Gastroesophageal sphincter (tissue), 4 donors: Measurements from ENCODE around the gene PDGFB. TPM values are rescaled to one million over a fixed set of nuclear protein-coding genes. Genes with fewer than 3 reads are reported as not detected.

ENCODE experiments used
- ATAC-seq: fragments of 150-250 bp; one replicate; pipeline ENCODE4 v1.9.1; 2016; ENCODE audit warnings: mild to moderate bottlenecking, moderate library complexity
- H3K27ac ChIP-seq, 4 donors: fragments of 200-600 bp; sonication (generic) in 3 of 4; 1 replicate in 3 of 4; 2 replicates in 1 of 4; pipeline ENCODE4 v1.5.1; 2016 to 2019
- H3K27me3 ChIP-seq: fragments of 200-600 bp; sonication (generic); one replicate; pipeline ENCODE4 v1.5.1; 2019
- H3K36me3 ChIP-seq, 2 donors: fragments of 200-600 bp; sonication (generic); one replicate each; pipeline ENCODE4 v1.5.1; 2019; ENCODE audit warnings: control low read depth in 1 of 2
- H3K4me1 ChIP-seq, 3 donors: fragments of 200-600 bp; sonication (generic); 1 replicate in 2 of 3; 2 replicates in 1 of 3; pipeline ENCODE4 v1.5.1; 2016 to 2019; ENCODE audit warnings: control low read depth in 2 of 3
- H3K4me3 ChIP-seq, 2 donors: fragments of 200-600 bp; sonication (generic); one replicate each; pipeline ENCODE4 v1.5.1; 2019; ENCODE audit warnings: mild to moderate bottlenecking in 1 of 2, moderate library complexity in 1 of 2
- H3K9me3 ChIP-seq, 3 donors: fragments of 200-600 bp; sonication (generic); one replicate each; pipeline ENCODE4 v1.5.1; 2017 to 2019; ENCODE audit warnings: control low read depth in 2 of 3
- EP300 ChIP-seq: sonication (generic); formaldehyde crosslinking; IDR thresholded peaks from one replicate; pipeline ENCODE4 v1.6.1; 2017; ENCODE audit warnings: antibody characterized with exemption, mild to moderate bottlenecking
- POLR2A ChIP-seq, 2 donors: fragments of 450-650 bp; IDR thresholded peaks; one replicate each; pipeline ENCODE4 v1.6.1; 2017; ENCODE audit warnings: antibody characterized with exemption in 2 of 2, mild to moderate bottlenecking in 2 of 2, moderate library complexity in 1 of 2
- POLR2AphosphoS5 ChIP-seq: sonication (generic); formaldehyde crosslinking; IDR thresholded peaks from one replicate; pipeline ENCODE4 v1.6.1; 2017; ENCODE audit warnings: antibody characterized with exemption
- WGBS, 2 donors: methylation state at CpG; one replicate each; pipeline ENCODE4 v1.1.5; 2018; ENCODE audit warnings: low coverage in 1 of 2; 5-methylcytosine and 5-hydroxymethylcytosine counted together
- total RNA-seq, 4 donors: library from RNA; depleted of rRNA; stranded (reverse); fragments of >200 nt; gene quantifications; one replicate each; pipeline ENCODE4 v1.1.0, GENCODE V29; 2016
- TF ChIP-seq, protein P1 (sequence below), 4 experiments: fragments of 200-600 bp in 2 of 4; fragments of 450-650 bp in 2 of 4; sonication (generic) in 1 of 4; IDR thresholded peaks; one replicate each; pipeline ENCODE4 v1.5.1; 2017 to 2019; ENCODE audit warnings: antibody characterized with exemption in 4 of 4, mild to moderate bottlenecking in 2 of 4, moderate library complexity in 2 of 4

PDGFB gene
- total RNA-seq, 4 donors from 2014 or later = 7.1 to 27.9 (median 15.1) TPM

DNA sequence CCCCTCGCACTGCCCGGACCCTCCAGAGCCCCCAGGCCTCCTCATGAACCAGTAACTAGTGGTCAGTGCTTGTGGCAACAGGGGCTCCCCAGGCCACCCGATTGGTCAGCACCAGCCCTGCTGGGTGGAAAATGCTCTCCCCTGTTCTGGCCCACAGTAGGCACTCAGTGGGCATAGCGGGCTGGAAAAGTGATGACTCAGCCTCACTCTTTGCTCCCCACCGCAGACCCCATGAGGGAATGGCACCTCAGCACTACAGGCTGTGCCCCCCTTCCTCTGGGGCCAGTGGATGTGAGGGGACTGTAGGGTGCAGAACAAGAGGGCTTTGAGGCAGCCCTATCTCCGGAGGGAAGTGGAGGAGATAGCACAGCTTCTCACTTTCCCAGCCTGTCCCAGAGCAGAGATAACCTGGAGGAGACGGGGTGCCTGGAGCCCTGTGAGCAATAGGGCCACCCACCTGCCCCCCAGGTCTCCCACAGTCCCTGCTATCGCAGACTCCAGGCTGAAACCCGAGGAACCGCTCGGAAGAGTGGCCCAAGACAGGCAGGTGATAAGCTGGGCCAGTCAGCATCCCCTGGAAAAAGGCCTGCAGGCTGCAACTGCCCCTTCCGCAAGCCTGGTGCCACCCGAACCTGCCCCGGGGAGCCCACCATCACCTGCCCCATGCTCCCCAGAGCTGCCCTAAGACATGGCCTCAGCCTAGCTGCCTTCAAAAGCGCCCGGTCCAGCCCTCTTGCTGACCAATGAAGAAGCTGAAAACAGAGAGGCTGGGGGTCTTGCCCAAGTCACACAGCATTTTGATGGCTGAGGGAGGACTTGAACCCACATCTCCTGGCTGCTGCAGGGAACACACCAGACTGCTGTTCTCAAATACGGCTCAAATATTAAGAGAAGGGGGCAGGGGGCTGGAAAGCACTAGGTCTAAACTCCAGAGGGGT, 29.4 kb upstream of the PDGFB start:
- H3K4me3 ChIP-seq = no peak overlapping the region
- no peaks in the 10 kb centered on the region for H3K36me3 ChIP-seq
- H3K4me1 ChIP-seq = no peaks in the 10 kb centered on the region
- no peak for ATAC-seq
- 87% methylated on average over 3 of the region's 17 CpGs; no CpG with 5 or more reads in 1 of the 2 donors for WGBS, 2 donors
- no peak overlapping the region for H3K27ac ChIP-seq
- peaks cover 0 to 6% (median 0%) of the 10 kb centered on the region in 3 donors for H3K9me3 ChIP-seq
- TF ChIP-seq POLR2A (IDR thresholded peaks at IDR 0.05) (no peak), POLR2AphosphoS5 (no peak), EP300 (no peak)
- TF ChIP-seq, protein P1, sequence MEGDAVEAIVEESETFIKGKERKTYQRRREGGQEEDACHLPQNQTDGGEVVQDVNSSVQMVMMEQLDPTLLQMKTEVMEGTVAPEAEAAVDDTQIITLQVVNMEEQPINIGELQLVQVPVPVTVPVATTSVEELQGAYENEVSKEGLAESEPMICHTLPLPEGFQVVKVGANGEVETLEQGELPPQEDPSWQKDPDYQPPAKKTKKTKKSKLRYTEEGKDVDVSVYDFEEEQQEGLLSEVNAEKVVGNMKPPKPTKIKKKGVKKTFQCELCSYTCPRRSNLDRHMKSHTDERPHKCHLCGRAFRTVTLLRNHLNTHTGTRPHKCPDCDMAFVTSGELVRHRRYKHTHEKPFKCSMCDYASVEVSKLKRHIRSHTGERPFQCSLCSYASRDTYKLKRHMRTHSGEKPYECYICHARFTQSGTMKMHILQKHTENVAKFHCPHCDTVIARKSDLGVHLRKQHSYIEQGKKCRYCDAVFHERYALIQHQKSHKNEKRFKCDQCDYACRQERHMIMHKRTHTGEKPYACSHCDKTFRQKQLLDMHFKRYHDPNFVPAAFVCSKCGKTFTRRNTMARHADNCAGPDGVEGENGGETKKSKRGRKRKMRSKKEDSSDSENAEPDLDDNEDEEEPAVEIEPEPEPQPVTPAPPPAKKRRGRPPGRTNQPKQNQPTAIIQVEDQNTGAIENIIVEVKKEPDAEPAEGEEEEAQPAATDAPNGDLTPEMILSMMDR (IDR thresholded peaks at IDR 0.05) = no peak
- peaks cover 9% of the 10 kb centered on the region for H3K27me3 ChIP-seq

DNA sequence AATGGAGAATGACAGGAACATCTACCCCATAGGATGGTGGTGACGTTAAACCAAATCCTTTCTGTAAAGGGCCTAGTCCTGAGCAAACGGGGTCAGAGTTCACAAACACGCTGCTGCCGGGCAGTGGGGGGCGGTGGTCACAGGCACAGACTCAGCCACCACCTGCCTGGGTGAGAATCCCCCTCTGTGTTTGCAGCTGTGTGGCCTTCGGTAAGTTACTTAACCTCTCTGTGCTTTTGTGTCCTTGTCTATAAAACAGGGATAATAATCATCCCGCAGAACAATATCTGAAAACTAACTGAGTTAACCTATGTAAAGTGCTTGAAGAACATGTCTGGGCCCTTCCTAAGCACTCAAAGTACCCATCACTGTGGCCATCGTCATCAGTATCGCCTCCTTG, 26.0 kb upstream of the PDGFB start:
- no peaks in the 10 kb centered on the region for H3K27me3 ChIP-seq
- H3K36me3 ChIP-seq = no peaks in the 10 kb centered on the region
- TF ChIP-seq, protein P1 (IDR thresholded peaks at IDR 0.05) = no peak
- no peak for TF ChIP-seq POLR2A (IDR thresholded peaks at IDR 0.05)
- no peak for TF ChIP-seq EP300
- no peak for TF ChIP-seq POLR2AphosphoS5
- no peaks in the 10 kb centered on the region for H3K9me3 ChIP-seq
- H3K27ac ChIP-seq = no peak overlapping the region
- no peaks in the 10 kb centered on the region for H3K4me1 ChIP-seq
- H3K4me3 ChIP-seq = no peak overlapping the region
- WGBS, 2 donors = 90 to 100% methylated on average over 4 to 8 of the region's 9 CpGs
- ATAC-seq = no peak

DNA sequence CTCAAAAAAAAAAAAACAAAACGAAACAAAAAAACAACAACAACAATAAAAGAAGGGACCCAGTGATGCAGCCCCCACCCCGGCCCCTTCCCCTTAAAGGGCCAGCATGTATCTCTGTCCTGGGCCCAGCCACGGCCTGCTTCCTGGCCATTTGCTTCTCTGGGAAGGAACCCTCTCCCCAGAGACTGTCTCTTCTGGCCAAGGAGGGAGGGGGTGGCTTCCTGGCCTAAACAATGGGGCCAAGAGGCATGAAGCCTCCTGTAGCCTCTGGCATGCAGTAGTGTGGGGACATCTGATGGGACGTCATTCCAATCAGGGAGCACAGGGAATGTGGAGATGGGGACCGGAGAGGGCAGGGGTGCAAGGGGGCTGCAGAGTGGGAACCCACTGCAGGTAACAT, 25.5 kb upstream of the PDGFB start:
- Histone ChIP-seq H3K4me1 (no peaks in the 10 kb centered on the region), H3K27me3 (no peaks in the 10 kb centered on the region), H3K4me3 (no peak overlapping the region), H3K27ac (no peak overlapping the region), H3K36me3 (no peaks in the 10 kb centered on the region), H3K9me3 (no peaks in the 10 kb centered on the region)
- TF ChIP-seq POLR2A (IDR thresholded peaks at IDR 0.05) (no peak), EP300 (no peak), POLR2AphosphoS5 (no peak)
- TF ChIP-seq, protein P1 (IDR thresholded peaks at IDR 0.05) = no peak
- 63 to 100% methylated on average over 3 of the region's 5 CpGs for WGBS, 2 donors
- ATAC-seq = no peak

DNA sequence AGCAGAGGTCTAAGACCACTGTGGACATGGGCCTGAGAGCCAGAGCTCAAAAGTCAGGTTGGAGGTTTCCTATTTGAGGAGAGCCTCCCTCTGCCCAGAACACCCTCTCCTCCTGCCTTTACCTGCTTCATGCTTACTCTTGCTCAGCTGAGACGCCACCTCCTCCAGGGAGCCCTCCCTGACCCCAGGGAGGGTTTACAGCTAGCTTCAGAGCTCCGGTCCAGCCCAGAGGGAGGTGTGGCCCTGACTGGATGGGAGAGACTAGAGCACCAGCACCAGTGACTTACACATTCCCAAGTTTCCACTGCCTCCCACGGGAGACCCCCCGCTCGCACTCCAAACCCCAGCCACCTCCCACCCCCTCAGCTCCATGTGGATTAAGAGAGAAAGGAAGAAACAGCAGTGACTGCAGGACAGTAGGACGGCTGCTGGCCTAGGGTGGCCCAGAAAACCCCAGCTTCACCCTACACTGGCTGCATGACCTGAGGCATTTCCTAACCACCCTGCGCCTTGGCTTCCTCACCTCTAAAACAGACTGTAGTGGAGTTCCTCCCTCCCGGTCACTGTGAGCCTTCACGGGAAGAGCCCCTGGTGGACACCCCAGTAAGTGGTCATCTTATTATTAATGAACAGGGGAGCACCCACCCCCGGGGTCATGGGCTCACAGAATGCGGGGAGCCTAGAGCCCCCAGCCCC, 24.5 kb upstream of the PDGFB start:
- 17 to 83% methylated on average over 1 of the region's 11 CpGs for WGBS, 2 donors
- Histone ChIP-seq H3K9me3 (no peaks in the 10 kb centered on the region), H3K27ac (no peak overlapping the region), H3K4me1 (no peaks in the 10 kb centered on the region), H3K4me3 (no peak overlapping the region), H3K36me3 (no peaks in the 10 kb centered on the region), H3K27me3 (no peaks in the 10 kb centered on the region)
- ATAC-seq = no peak
- TF ChIP-seq, protein P1 (IDR thresholded peaks at IDR 0.05) = no peak
- TF ChIP-seq POLR2A (IDR thresholded peaks at IDR 0.05) = no peak
- TF ChIP-seq EP300 = no peak
- TF ChIP-seq POLR2AphosphoS5 = no peak
